Ecto neural progenitor cell (in vitro differentiated cells): Measurements from ENCODE around the gene MBOAT7.
"Not testable (repeated sequence)": the region's sequence is repeated elsewhere in the genome, so short reads cannot be mapped to it uniquely, and the experiment has no call there.

Source experiments
- DNase-seq: peaks from one replicate; pipeline ENCODE4 v3.0.0-alpha.2; 2018; ENCODE audit warnings: low spot score

The MBOAT7 gene

GRCh38 chr19:54209058-54209810, 19.9 kb upstream of the MBOAT7 start:
- no peak for DNase-seq

DNA sequence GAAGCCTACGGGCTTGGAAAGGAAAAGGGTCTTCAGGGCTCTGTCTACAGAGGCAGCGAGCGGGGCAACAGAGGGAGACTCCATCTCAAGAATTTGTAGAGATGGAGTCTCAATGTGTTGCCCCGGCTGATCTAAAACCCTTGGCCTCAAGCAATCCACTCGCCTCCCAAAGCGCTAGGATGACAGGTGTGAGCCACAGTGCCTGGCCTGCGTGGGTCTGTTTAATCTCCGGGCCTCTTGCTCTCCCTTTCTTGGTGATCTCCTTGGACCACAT, 19.3 kb upstream of the MBOAT7 start:
- DNase-seq = no peak

DNA sequence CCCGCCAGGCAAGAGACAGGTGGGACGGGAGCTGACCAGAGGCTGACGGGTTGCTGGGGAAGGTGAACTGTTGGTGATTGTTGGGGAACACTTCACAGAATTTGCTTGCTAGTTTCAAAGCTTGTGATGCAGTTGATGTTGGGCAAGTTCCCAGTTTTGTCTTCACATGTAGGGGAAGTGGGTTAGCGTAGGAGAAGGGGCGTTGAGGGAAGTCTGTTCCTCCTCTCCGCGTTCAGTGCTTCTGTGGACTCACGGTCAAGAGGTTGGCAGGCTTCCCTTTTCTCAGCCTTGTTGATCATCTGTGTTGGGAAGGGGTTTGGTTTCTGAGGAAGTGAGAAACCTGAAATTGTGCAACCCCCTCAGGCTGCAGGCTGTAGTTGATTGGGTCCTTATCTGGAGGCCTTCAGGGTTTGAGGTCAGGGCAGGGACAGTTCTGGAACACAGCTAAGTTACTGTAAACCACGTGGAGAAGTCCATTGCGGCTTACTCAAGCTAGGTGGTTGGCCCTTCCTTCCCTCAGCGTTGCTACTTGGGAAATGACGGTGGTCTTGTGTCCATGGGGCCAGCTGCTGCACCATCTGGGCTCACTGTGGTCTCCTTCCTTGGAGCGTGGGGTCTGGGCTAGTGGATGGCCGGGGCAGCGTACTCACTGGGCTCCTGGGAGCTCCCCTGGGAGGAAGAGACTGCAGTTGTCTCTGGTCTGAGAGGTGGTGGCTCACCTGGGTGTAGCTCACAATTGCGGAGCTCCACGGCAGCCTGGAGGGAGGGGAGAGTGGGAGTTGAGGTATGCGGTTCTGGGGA, 18.8 kb upstream of the MBOAT7 start:
- DNase-seq = no peak

- DNase-seq = no peak
Observed at GRCh38 chr19:54207676-54207982, 18.2 kb upstream of the MBOAT7 start.

DNA sequence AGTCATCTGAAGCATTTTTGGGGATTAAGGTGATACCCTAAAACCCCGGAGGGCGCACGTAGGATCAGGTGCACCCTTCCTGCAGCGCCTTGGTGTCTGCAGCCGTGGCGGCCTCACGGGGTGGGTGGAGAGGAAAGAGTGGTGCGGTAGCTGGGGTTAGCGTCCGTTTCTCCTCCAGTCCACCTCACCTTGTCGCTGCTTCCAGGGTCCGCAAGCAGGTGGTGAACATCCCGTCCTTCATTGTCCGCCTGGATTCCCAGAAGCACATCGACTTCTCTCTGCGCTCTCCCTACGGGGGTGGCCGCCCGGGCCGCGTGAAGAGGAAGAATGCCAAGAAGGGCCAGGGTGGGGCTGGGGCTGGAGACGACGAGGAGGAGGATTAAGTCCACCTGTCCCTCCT, 17.8 kb upstream of the MBOAT7 start:
- not testable (repeated sequence) for DNase-seq

DNA sequence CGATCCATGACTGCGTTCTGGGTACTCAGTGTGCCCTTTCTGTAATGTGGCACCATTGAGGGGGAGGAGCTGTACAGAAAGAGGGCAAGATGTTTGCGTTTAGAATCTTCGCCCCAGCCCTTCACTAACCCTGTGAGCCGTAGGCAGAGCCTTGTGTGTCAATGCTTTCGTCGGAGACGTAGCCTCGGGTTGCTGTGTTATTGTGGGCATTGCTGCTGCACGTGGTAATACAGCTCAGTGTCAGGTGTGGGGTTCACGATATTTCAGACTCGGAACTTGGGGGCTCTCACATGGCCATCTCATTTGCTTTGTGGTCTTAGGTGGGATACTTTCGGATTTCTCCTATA, 17.4 kb upstream of the MBOAT7 start:
- DNase-seq = no peak

GRCh38 chr19:54206030-54206830, 16.9 kb upstream of the MBOAT7 start:
- DNase-seq = no peak

DNA sequence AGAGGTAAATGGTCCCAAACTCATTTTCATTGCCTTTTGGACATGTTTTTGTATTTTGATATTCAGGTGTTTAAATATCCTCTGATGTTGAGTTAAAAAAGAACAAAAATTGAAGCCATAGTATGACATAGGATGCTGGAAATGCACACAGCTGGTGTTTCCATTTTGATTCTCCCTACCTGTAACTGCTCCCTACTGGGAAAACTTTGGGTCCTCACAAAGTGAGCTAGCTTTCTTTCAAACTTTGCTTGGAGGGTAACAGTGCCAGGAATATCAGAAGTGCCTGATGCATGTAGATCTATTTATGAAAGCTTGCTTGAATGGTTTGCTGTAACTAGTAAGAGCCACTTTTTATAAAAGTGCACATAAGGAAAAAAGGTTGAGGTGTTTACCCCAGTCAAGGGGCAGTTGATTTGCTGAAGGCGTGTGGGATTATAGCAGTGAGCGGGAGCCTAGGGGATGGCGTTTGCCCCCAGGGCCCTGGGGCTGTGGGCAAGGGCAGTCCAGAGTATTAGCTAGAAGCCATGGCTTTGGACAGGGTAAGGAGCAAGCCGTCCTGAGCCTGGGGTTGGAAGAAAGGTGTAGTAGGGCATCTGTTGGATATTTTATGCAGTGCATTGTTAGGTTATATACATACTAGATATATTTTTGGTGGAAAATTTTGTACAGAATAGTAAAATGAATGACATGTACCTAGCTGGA, 15.5 kb upstream of the MBOAT7 start:
- no peak for DNase-seq

- no peak for DNase-seq
Observed at GRCh38 chr19:54203151-54203611, 13.8 kb upstream of the MBOAT7 start.

GRCh38 chr19:54201980-54202379, 12.6 kb upstream of the MBOAT7 start:
- no peak for DNase-seq

DNA sequence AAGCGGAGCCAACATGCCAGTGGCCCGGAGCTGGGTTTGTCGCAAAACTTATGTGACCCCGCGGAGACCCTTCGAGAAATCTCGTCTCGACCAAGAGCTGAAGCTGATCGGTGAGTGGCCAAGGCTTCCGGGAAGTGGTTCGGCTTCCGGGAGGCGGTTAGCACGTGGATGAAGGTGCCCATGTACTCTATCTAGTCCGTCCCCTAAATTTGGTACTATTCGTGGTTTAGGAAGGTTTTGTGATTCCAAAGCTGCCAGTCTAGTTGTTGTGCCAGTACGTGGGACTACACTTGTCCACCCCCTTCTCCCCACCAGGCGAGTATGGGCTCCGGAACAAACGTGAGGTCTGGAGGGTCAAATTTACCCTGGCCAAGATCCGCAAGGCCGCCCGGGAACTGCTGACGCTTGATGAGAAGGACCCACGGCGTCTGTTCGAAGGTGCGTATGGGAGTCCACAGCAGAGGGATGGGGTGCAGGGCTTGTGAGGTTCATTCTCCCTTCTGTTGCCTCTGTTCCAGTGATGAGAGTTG, 11.9 kb upstream of the MBOAT7 start:
- no peak for DNase-seq

GRCh38 chr19:54199401-54199800, 10.0 kb upstream of the MBOAT7 start:
- DNase-seq = no peak

DNA sequence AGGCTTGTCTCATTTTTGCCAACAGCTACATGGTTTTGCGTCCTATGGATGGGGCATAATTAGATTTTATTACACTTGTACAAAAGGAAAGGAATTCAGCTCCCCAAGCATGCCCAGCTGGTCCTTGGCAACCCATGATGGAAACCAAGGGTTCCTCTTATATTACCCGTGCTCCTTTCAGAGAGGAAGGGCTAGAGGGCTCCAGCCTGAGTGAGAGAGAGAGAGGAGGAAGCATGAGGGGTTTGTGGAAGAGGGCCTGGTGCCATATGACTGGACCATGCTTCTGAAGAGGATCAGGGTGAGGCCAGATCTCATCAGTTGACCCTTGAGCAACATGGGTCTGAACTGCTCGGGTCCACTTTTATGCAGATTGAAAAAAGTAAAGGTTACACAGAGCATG, 7.7 kb upstream of the MBOAT7 start:
- DNase-seq = no peak

DNA sequence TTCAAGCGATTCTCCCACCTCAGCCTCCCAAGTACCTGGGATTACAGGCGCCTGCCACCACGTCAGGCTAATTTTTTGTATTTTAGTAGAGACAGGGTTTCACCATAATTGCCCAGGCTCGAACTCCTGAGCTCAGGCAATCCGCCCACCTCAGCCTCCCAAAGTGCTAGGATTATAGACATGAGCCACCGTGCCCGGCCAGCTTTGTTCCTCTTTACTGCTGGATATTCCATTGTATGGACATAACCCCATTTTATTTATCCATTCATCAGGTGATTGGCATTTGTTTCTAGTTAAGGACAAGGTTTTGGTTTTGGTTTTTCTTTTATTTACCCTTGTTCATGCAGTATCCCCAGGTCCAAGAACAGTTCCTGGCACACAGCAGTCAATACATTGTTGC, 7.2 kb upstream of the MBOAT7 start:
- no peak for DNase-seq

DNA sequence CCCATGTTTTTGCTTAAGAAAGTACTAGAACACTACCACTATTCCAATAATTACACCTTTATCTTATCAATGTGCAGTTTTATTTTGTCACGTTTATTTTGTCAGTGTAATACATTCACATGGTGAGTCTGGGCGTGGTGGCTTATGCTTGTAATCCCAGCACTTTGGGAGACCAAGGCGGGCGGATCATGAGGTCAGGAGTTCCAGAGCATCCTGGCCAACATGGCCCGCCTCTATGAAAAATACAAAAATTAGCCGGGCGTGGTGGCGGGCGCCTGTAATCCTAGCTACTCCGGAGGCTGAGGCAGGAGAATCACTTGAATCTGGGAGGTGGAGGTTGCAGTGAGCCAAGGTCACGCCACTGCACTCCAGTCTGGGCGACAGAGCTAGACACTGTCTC, 5.1 kb upstream of the MBOAT7 start:
- not testable (repeated sequence) for DNase-seq

DNA sequence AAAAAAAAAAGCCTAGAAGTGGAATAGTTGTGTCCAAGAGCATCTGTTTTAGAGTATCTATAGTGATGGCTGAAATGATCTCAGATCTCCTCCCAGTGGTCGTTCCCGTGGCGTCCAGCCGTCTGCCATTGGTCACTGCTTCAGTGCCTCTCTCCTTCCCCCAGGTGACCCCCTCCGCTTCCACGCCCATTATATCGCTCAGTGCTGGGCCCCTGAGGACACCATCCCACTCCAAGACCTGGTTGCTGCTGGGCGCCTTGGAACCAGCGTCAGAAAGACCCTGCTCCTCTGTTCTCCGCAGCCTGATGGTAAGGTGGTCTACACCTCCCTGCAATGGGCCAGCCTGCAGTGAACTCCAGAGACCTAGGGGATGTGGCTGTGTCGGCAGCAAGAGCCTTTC, 3.6 kb upstream of the MBOAT7 start:
- no peak for DNase-seq

DNA sequence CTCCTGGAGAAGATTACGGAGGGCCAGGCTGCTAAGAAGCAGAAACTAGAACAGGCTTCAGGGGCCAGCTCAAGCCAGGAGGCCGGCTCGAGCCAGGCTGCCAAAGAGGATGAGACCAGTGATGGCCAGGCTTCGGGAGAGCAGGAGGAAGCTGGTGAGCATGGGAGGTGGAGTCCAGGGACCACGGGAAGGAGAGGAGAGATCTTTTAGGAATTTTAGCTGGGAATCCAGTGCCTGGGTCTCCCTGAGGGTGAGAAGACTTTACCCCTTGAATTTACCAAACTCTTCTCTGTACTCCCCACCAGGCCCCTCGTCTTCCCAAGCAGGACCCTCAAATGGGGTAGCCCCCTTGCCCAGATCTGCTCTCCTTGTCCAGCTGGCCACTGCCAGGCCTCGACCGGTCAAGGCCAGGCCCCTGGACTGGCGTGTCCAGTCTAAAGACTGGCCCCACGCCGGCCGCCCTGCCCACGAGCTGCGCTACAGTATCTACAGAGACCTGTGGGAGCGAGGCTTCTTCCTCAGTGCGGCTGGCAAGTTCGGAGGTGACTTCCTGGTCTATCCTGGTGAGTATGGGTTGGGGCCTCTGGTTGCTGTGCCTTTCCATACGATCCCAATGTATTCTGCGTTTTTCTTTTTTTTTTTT, 2.6 kb upstream of the MBOAT7 start:
- DNase-seq = no peak

GRCh38 chr19:54191011-54191810, 1.8 kb upstream of the MBOAT7 start, which contains the start of gene TSEN34:
Gene TSEN34, plus strand, starts transcription at chr19:54191308. Its CDS starts 57 bp downstream, at chr19:54191365.
- peak; percentile 96 for DNase-seq

DNA sequence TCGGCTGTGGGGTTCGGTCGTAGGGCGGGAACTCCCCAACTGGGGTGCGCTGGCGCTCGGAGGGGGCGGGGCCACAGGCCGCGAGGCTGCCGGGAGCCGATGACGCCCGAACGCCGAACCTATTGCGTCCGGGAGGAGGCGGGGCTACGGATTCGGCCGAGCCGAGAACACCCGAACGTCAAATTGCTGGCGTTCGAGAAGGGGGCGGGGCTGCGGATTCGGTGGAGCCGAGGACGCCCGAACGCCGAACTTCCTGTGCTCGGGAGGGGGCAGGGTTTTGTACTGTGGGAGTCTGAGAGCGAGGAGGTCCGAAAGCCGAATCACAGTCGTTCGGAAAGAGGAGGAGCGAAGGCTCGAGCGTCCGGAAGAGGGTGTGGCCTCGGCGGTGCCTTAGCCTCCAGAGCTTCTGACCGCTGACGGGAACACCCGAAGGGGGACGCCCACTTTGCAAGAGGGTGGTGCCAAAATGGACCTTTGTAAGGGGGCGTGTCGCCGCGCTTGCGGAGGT, 1.2 kb upstream of the MBOAT7 start:
- peak; percentile 99 for DNase-seq

GRCh38 chr19:54189735-54190502, 539 bp upstream of the MBOAT7 start:
- peak; percentile 100 for DNase-seq
